DOHH2 (cell line): ENCODE data around the gene ZSCAN18.

Experiments
- H3F3A ChIP-seq: fragments of 200-600 bp; sonication (generic), shearing (Covaris generic); 2 replicates; pipeline ENCODE4 v1.6.0; 2016; ENCODE audit warnings: antibody characterized with exemption, mild to moderate bottlenecking; ENCODE audit not compliant: control insufficient read depth, insufficient read depth
- H3K27ac ChIP-seq: fragments of 200-600 bp; sonication (generic); 2 replicates; pipeline ENCODE4 v1.5.1; 2014; ENCODE audit warnings: low read depth, mild to moderate bottlenecking, low read length, moderate library complexity
- H3K27me3 ChIP-seq: fragments of 200-600 bp; sonication (generic); 2 replicates; pipeline ENCODE4 v1.6.1; 2014; ENCODE audit warnings: mild to moderate bottlenecking, low read length, mixed read lengths; ENCODE audit not compliant: control insufficient read depth
- H3K36me3 ChIP-seq: fragments of 200-600 bp; sonication (generic); 2 replicates; pipeline ENCODE4 v1.6.1; 2014; ENCODE audit warnings: mild to moderate bottlenecking, low read length, moderate library complexity, mixed read lengths; ENCODE audit not compliant: control insufficient read depth
- H3K4me1 ChIP-seq: fragments of 200-600 bp; sonication (generic); 2 replicates; pipeline ENCODE4 v1.6.1; 2014; ENCODE audit warnings: mild to moderate bottlenecking, low read length, mixed read lengths; ENCODE audit not compliant: control insufficient read depth
- H3K4me2 ChIP-seq: fragments of 200-600 bp; sonication (generic); 2 replicates; pipeline ENCODE4 v1.6.0; 2014; ENCODE audit warnings: mild to moderate bottlenecking, low read length, moderate library complexity
- H3K4me3 ChIP-seq: fragments of 200-600 bp; sonication (generic); 2 replicates; pipeline ENCODE4 v1.5.1; 2014; ENCODE audit warnings: mild to moderate bottlenecking, low read length, mixed read lengths
- H3K79me2 ChIP-seq: fragments of 200-600 bp; sonication (generic); 2 replicates; pipeline ENCODE4 v1.6.1; 2014; ENCODE audit warnings: mild to moderate bottlenecking, low read length, mixed read lengths; ENCODE audit not compliant: control insufficient read depth
- H3K9me2 ChIP-seq: fragments of 200-600 bp; sonication (generic); replicated peaks from 2 replicates; pipeline ENCODE4 v1.6.1; 2014; ENCODE audit warnings: mild to moderate bottlenecking, low read length, mixed read lengths; ENCODE audit not compliant: control insufficient read depth
- H3K9me3 ChIP-seq: fragments of 200-600 bp; sonication (generic); 2 replicates; pipeline ENCODE4 v1.6.1; 2014; ENCODE audit warnings: antibody characterized with exemption, low read length, mixed read lengths; ENCODE audit not compliant: control insufficient read depth, insufficient read depth
- H4K20me1 ChIP-seq: fragments of 200-600 bp; sonication (generic); 2 replicates; pipeline ENCODE4 v1.6.0; 2014; ENCODE audit warnings: low read depth, mild to moderate bottlenecking, antibody characterized with exemption, low read length, moderate library complexity; ENCODE audit not compliant: control insufficient read depth, insufficient read depth
- CTCF ChIP-seq: fragments of 200-600 bp; sonication (generic); IDR thresholded peaks from one replicate; pipeline ENCODE4 v1.5.1; 2014; ENCODE audit warnings: antibody characterized with exemption, mild to moderate bottlenecking, low read depth, low read length; ENCODE audit not compliant: poor library complexity, severe bottlenecking
- EZH2phosphoT487 ChIP-seq: fragments of 200-600 bp; sonication (generic); IDR thresholded peaks from 2 replicates; pipeline ENCODE4 v1.6.1; 2017; ENCODE audit warnings: borderline replicate concordance, mild to moderate bottlenecking, antibody characterized with exemption, low read length, moderate library complexity, mixed read lengths

The ZSCAN18 gene

GRCh38 chr19:58107778-58108545, 9.9 kb upstream of the ZSCAN18 start:
- H3K9me2 ChIP-seq: no peaks in the 10 kb centered on the region
- H3K9me3 ChIP-seq: peaks cover 37% of the 10 kb centered on the region
- H3F3A ChIP-seq: no peaks in the 10 kb centered on the region
- no peaks in the 10 kb centered on the region for H3K4me1 ChIP-seq
- TF ChIP-seq EZH2phosphoT487 (no peak), CTCF (no peak)
- no peak overlapping the region for H3K27ac ChIP-seq
- H3K4me3 ChIP-seq: no peak overlapping the region
- no peaks in the 10 kb centered on the region for H3K36me3 ChIP-seq
- no peaks in the 10 kb centered on the region for H3K79me2 ChIP-seq
- H3K4me2 ChIP-seq: no peak overlapping the region
- no peaks in the 10 kb centered on the region for H4K20me1 ChIP-seq
- no peaks in the 10 kb centered on the region for H3K27me3 ChIP-seq

- H3K9me3 ChIP-seq: peaks cover 32% of the 10 kb centered on the region
- TF ChIP-seq CTCF: no peak
- no peak for TF ChIP-seq EZH2phosphoT487
- no peak overlapping the region for H3K4me3 ChIP-seq
These were observed 609 bp upstream of the ZSCAN18 start for GRCh38 chr19:58098682-58098998.

GRCh38 chr19:58097349-58097748, 682 bp downstream of the ZSCAN18 start:
- TF ChIP-seq CTCF: no peak
- TF ChIP-seq EZH2phosphoT487: no peak
- no peaks in the 10 kb centered on the region for H3K36me3 ChIP-seq
- no peak overlapping the region for H3K4me3 ChIP-seq
- H4K20me1 ChIP-seq: no peaks in the 10 kb centered on the region
- H3K4me1 ChIP-seq: no peaks in the 10 kb centered on the region
- H3K27ac ChIP-seq: no peak overlapping the region
- no peaks in the 10 kb centered on the region for H3F3A ChIP-seq
- no peaks in the 10 kb centered on the region for H3K9me2 ChIP-seq
- no peaks in the 10 kb centered on the region for H3K79me2 ChIP-seq
- H3K9me3 ChIP-seq: peaks cover 29% of the 10 kb centered on the region
- no peak overlapping the region for H3K4me2 ChIP-seq
- no peaks in the 10 kb centered on the region for H3K27me3 ChIP-seq

More at GRCh38 chr19:58098682-58098998, 609 bp upstream of the ZSCAN18 start:
- Histone ChIP-seq H3K27ac (no peak overlapping the region), H3K79me2 (no peaks in the 10 kb centered on the region), H4K20me1 (no peaks in the 10 kb centered on the region), H3F3A (no peaks in the 10 kb centered on the region), H3K4me1 (no peaks in the 10 kb centered on the region), H3K4me2 (no peak overlapping the region), H3K36me3 (no peaks in the 10 kb centered on the region), H3K9me2 (no peaks in the 10 kb centered on the region), H3K27me3 (no peaks in the 10 kb centered on the region)
